ENCODE data around the gene NPTX1. TPM values are rescaled to one million over a fixed set of nuclear protein-coding genes. Genes with fewer than 3 reads are reported as not detected.

Gene NPTX1
- total RNA-seq, 2 experiments from 2014 or later, result 0.22 TPM; not detected in 1

DNA sequence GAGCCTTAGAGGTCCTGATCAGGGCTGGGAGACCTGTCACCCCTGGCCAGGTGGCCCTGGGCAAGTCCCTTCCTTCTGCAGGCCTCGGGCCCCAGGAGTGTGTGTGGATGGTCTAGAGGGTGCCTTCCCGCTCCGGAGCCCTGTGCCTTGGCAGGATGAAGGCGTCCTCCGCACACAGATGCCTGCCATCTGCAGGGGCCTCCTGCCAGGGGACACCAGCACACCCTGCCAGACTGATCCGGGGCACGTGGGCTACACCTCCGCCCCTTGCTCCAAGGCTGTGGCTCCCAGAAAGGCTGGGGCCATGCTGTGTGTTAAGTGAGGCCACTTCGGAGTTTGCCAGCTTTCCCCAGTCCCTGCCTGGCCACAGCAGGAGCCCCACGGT, 30.7 kb downstream of the NPTX1 start:
- intact Hi-C loops (cut with micrococcal nuclease; ENCODE audit: unreplicated experiment), result no loop called here
- H3K4me3 ChIP-seq (ENCODE audit: low read depth, low read length, poor library complexity, severe bottlenecking), result no peak overlapping the region
- no peaks in the 10 kb centered on the region for H3K36me3 ChIP-seq (ENCODE audit: insufficient read depth, low read length)
- H3K27ac ChIP-seq (ENCODE audit: low read depth, low read length, poor library complexity, severe bottlenecking), result no peak overlapping the region
- H3K79me2 ChIP-seq (ENCODE audit: insufficient read depth, low read depth, low read length), result no peaks in the 10 kb centered on the region
- H3K9me3 ChIP-seq (ENCODE audit: low read length), result no peaks in the 10 kb centered on the region
- TF ChIP-seq EZH2phosphoT487 (IDR thresholded peaks at IDR 0.05; ENCODE audit: borderline replicate concordance, low read depth, low read length) (no peak), CTCF (conservative IDR thresholded peaks at IDR 0.05; ENCODE audit: low read length) (no peak)
- no peak for DNase-seq (ENCODE audit: low spot score)
- POLR2A ChIA-PET, result no interaction called here
- no peaks in the 10 kb centered on the region for H3K9me2 ChIP-seq (ENCODE audit: insufficient read depth, low read length)
- H4K20me1 ChIP-seq (ENCODE audit: insufficient read depth, low read length), result no peaks in the 10 kb centered on the region
- H3K4me1 ChIP-seq (ENCODE audit: insufficient read depth, low read length, poor library complexity, severe bottlenecking), result no peaks in the 10 kb centered on the region
- CTCF ChIA-PET (ENCODE audit: unreplicated experiment), result no interaction called here
- BruUV-seq (replicated peaks), result no TSS peak
- no peak overlapping the region for H2AFZ ChIP-seq (ENCODE audit: low read length)
- no peak overlapping the region for H3K4me2 ChIP-seq (ENCODE audit: low read length)

- DNase-seq (ENCODE audit: low spot score), result no peak
- H4K20me1 ChIP-seq (ENCODE audit: insufficient read depth, low read length), result no peaks in the 10 kb centered on the region
- H3K9me2 ChIP-seq (ENCODE audit: insufficient read depth, low read length), result no peaks in the 10 kb centered on the region
- intact Hi-C loops (cut with micrococcal nuclease; ENCODE audit: unreplicated experiment), result no loop called here
- H3K36me3 ChIP-seq (ENCODE audit: insufficient read depth, low read length), result no peaks in the 10 kb centered on the region
- no peaks in the 10 kb centered on the region for H3K79me2 ChIP-seq (ENCODE audit: insufficient read depth, low read depth, low read length)
- CTCF ChIA-PET (ENCODE audit: unreplicated experiment), result no interaction called here
- no TSS peak for BruUV-seq (replicated peaks)
- H2AFZ ChIP-seq (ENCODE audit: low read length), result no peak overlapping the region
- no peak overlapping the region for H3K4me2 ChIP-seq (ENCODE audit: low read length)
- no peaks in the 10 kb centered on the region for H3K9me3 ChIP-seq (ENCODE audit: low read length)
- H3K4me1 ChIP-seq (ENCODE audit: insufficient read depth, low read length, poor library complexity, severe bottlenecking), result no peaks in the 10 kb centered on the region
- TF ChIP-seq EZH2phosphoT487 (IDR thresholded peaks at IDR 0.05; ENCODE audit: borderline replicate concordance, low read depth, low read length) (no peak), CTCF (conservative IDR thresholded peaks at IDR 0.05; ENCODE audit: low read length) (no peak)
- POLR2A ChIA-PET, result no interaction called here
- no peak overlapping the region for H3K4me3 ChIP-seq (ENCODE audit: low read depth, low read length, poor library complexity, severe bottlenecking)
- no peak overlapping the region for H3K27ac ChIP-seq (ENCODE audit: low read depth, low read length, poor library complexity, severe bottlenecking)
Measured at GRCh38 chr17:80445007-80445725, 31.2 kb downstream of the NPTX1 start.

GRCh38 chr17:80444644-80444979, 31.8 kb downstream of the NPTX1 start:
- ChIA-PET CTCF (ENCODE audit: unreplicated experiment) (no interaction called here), POLR2A (no interaction called here)
- no peaks in the 10 kb centered on the region for H4K20me1 ChIP-seq (ENCODE audit: insufficient read depth, low read length)
- no peak overlapping the region for H3K4me3 ChIP-seq (ENCODE audit: low read depth, low read length, poor library complexity, severe bottlenecking)
- H3K36me3 ChIP-seq (ENCODE audit: insufficient read depth, low read length), result no peaks in the 10 kb centered on the region
- intact Hi-C loops (cut with micrococcal nuclease; ENCODE audit: unreplicated experiment), result no loop called here
- no peak overlapping the region for H2AFZ ChIP-seq (ENCODE audit: low read length)
- H3K27ac ChIP-seq (ENCODE audit: low read depth, low read length, poor library complexity, severe bottlenecking), result no peak overlapping the region
- no TSS peak for BruUV-seq (replicated peaks)
- no peak overlapping the region for H3K4me2 ChIP-seq (ENCODE audit: low read length)
- no peak for DNase-seq (ENCODE audit: low spot score)
- no peaks in the 10 kb centered on the region for H3K79me2 ChIP-seq (ENCODE audit: insufficient read depth, low read depth, low read length)
- H3K9me3 ChIP-seq (ENCODE audit: low read length), result no peaks in the 10 kb centered on the region
- TF ChIP-seq EZH2phosphoT487 (IDR thresholded peaks at IDR 0.05; ENCODE audit: borderline replicate concordance, low read depth, low read length) (no peak), CTCF (conservative IDR thresholded peaks at IDR 0.05; ENCODE audit: low read length) (no peak)
- no peaks in the 10 kb centered on the region for H3K4me1 ChIP-seq (ENCODE audit: insufficient read depth, low read length, poor library complexity, severe bottlenecking)
- H3K9me2 ChIP-seq (ENCODE audit: insufficient read depth, low read length), result no peaks in the 10 kb centered on the region
